NCI-H2029 treated with DMSO at 0.1 percent for 48 hours (cell line): ENCODE measurements around the gene GMDS.
"Not testable (repeated sequence)": the region's sequence is repeated elsewhere in the genome, so short reads cannot be mapped to it uniquely, and the experiment has no call there.

ENCODE experiments used
- DNase-seq: peaks from one replicate; lab custom pipeline; 2025; lab: John Stamatoyannopoulos, UW

GMDS gene

DNA sequence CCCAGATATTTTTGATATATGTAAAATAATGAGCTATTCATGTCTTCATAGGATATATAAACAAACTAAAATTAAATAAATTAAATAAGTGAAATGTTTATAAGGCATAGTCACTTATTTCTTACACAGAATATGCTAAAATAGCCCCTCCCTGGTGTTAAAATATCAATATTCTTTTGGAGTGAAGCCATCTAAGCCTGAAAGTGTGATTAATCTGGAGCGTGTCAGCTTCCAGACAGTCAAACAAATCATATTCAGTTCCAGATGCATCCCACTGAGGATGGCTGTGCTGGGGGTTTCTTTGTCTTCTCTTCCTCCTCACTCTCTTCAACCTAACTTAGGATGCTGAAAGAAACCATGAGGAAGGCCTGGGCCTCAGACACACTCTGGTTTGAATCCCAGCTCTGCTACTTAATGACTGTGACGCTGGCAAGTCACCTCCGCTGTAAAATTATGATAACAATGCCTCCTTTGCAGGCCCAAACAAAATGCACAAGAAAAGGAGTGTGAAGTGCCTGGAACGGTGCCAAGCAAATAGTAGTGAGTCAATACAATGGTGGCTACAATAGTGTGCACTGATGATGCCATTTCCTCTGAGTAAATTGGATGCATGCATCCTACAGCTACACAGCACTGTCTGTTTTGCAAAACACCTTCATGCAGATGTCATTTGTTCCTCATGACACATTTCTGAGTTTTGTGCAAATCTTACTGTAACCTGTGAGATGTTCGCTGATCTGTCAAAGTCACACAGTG is 474.3 kb downstream of the GMDS start:
- peak; percentile 96 for DNase-seq

DNA sequence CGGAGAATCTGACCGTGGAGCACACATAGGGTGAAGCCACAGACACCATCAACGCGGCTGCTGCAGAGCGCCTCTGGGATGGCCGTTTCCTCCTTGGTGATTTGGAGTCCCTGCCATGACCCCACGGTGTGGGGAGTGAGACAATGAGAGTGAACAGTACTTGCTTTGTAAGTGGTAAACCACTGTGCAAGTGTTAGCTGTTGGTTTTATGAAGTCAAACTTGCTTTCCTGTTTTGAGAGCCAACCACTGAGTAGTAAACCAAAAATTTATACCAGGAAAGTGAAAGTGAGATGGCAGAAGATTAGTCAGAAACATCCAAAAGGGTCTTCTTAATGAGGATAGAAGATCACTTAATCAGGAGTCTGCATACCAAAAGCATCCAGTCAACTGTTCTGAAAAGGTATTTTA is 475.0 kb downstream of the GMDS start:
- no peak for DNase-seq

DNA sequence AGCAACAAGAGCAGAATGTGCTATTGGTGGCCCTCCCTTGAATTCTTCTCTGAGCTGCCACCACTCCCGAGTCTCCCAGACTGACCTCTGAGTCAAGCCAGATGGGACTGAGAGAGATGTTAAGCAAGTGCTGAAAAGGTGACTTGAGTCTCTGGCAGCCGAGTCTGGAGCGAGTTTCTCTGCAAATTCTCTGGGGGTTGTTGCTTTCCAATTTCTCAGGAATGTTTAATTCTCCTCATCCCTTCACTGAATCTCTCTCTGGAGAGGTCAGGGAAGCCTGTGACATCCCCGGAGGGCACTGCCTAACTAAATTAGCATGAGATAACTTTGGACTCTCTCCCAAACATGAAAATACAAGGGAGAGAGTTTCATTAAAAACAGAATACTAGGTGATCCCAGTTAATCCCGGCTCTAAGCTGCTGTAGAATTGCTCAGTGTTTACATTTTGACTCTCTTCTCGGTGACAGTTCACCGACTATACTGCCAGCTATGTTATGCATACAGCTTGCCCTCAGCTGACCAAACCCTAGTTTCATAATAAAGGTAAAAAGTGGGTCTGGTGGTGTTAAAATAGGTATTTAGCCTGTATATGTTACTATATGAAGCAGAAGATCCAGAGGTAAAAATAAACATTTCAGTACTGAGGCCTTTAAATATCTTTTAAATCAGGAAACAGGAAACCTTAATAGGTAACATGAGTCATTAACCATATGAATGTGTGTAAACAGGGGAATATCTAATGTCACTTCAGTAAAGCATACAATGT is 477.7 kb downstream of the GMDS start:
- DNase-seq, result peak; percentile 28

DNA sequence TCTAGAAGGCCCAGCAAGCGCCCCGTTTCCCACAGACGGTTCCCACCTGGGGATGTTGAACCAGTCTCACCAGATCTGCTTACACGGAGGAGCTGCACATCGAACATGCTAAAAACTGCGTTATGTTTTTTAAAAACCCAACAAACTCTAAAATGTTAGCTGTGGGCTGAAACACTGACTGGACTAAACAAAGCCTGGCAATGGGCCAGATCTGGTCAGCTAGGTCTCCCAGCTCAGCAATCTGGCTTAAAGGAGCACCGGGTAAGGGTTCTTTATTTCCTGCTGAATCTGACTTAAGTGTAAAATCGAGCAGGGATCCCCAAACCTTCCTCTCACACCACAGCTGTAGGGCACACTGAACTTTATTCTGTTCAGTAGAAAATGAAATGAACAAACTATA is 478.8 kb downstream of the GMDS start:
- DNase-seq, result peak; percentile 41

DNA sequence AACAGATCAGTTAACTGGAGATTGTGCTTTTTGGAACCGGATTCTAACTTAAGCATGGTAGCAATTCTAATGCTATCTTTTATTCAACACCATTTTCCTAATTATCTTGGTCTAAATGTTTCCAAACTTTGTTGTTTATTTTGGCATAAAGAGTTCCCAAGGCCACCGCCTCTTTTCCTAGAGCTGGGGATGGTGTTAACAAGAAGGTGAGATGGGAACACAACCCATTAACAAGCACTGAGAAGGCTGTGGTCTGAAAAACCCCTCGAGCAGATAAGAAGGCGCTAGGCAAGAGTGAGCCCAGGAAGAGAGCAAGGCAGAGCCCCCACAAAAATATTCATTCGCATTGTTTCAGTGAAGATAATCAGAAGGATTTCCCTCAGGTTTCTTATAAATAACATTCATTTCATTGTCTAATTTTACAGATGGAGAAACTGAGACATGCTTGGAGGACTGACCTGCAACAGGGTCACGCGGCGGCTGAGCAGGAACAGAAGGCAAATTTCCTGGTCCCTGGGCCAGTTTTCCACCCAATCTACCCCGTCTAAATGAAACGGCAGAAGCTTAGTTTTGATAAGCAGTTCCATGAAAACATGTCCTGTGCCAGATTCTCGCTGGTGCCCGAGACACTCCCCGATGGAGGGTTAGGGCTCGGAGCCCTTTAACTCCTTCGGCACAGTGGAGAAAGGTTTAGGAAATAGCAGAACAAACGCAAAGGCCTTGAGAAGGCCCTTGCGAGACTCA is 480.1 kb downstream of the GMDS start:
- DNase-seq, result no peak

DNA sequence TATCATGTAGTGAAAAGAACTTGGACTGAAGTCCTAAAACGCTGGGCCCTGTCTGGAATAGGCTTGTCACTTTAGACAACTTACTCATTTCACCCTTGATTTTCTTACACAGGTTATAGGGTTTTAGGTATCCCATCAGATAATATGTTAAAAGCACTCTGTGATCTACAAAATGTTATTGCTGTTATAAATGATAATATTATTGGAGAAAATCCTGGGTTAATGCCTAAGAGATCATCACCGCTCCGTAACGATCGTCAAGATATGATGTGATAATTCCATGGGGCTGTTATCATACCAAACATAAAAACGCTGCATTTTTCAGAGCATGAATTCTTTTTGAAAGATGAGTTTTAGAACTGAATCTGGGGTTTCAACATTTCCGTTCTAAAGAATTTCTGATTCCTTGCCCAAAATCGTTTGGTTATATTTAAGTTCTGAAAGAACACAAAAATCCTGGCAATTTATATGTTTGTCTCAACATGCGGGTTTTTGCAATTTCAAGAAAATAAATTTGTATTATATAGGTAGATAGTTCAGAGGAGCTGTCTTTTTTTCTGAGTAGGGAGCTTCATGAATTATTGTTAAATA is 480.9 kb downstream of the GMDS start:
- DNase-seq, result no peak

DNA sequence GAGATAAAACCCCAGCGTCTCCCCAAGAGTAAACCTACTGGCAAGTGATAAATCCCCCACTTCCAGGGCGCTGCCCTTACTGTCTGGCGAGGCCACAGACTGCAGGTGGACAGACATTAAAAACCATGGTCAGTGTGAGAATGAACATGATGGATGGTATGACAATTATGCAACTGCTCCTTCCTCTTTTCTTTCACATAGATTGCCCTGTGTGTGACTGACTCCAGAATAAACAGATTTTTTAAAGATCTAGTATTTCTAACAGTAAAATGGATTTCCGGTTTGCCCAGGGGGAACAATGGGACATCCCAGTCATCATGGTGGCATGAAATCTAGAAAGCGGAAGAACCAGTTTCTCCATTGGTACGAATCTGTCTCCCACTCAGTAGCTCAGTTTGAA is 482.0 kb downstream of the GMDS start:
- DNase-seq, result no peak

DNA sequence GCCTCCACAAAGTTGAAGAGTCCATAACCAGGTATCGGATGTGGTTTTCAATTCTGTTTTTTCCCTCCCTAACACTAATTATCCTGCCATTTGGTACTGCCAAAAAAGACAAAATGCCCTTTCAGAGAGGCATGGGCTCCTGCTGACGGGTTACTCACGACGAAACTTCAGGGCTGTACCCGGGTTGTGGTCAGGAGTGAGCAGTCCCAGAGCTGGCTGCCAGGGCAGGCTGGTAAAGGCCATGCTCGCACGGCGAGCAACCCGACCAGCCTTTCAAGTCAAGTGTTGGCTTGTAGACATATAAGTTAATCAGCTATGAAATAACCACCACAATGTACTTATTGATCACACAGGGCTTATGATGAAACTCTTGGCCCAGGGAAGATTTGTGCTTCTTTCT is 483.2 kb downstream of the GMDS start:
- DNase-seq, result no peak

DNA sequence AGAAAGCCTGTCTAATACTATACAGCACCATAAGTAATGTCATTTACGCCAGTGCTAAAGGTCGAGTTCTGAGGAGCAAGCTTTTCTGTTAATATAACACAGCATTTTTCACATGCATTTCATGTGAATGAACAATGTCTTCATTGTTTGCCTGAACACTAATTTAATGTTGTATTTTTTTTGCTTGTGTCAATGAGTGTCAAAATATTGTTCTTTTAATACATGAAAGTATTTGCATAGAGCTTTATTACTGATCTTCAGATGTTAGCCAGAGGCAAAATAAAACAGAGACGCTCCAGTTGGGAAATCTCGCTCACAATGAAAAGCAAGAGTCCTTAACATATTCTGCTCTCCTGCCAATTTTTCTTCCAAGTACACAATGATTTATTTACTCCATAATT is 483.9 kb downstream of the GMDS start:
- peak; percentile 91 for DNase-seq

DNA sequence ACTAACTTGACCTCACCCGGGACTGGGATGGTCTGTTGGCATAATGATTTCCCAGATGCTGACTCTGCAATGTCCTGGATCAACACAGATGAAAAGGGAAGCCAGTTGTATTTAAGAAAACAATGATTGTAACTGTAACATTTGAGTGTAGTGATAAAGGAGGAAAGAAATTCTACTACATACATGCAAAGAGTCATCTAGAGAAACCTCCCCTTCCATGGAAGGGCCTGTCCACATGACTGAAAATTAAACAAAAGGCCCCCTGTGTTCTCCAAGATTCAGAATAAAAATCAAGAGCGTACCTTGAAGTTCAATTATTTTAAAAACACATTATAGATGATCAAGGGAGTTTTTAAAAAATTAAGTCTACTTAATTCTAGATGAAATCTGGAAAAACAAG is 484.5 kb downstream of the GMDS start:
- DNase-seq, result no peak

DNA sequence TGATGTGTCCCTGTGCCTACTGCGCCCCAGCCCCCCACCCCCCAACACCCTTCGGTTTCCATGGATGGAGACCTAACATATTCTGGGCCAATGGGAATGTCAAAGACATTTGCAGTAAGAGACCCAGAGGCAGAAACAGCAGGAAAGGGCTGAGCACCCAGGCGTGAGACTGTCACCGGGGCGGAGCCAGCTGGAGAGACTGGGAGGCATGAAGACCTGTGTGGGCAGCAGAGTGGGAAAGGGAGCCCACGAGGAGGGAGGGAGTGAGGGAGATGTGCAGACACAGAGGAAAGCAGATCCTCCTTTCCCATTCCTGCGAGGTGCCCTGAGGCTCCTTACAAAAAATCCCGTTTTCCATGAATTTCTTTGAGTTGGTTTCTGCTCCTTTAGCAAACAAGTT is 485.5 kb downstream of the GMDS start:
- no peak for DNase-seq

DNA sequence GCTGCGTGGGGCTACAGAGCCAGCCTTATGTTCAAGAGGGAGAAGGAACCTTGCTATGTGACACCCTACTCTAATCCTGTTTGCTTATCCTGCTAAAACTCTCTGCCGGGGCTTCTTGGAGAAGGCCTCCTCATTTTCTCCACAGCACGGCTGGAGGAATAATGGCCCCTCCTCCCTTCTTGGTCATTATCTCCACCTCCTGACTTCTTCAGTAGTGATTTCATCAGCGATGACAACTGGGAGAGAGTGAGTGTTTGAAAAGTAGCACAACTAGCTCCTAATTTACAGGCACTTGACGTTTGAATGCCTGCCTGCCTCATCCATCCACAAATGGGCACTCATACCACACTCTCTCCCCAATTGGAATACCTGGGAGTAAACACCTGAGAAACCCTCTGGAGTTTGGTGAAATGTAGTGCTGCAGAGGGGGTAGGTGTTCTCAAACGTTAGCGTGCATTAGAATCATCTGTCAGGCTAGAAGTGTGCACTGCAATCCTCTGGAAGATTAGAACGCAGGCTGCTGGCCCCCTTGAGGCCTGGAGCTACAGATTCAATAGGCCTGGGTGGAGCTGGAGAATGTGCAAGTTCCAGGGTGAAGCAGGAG is 487.2 kb downstream of the GMDS start:
- DNase-seq, result peak; percentile 90

DNA sequence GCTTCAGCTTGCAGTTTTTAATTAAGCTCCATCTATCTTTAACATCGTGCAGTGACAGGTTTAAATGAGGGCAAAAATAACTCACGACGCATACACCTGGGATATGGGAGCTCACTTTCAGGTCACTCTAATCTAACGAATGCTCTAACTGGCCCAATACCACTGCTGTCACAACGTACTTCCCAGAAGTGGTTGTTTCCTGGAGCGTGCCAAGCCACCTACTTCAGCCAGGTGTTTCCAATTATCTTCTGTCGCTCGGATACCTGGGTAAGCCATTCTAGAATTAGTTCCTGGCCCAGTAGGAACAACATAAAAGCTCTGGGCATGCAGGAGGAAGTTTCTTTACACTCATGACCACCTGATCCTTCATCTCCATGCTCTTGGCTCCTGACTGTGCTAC is 488.3 kb downstream of the GMDS start:
- peak; percentile 99 for DNase-seq

DNA sequence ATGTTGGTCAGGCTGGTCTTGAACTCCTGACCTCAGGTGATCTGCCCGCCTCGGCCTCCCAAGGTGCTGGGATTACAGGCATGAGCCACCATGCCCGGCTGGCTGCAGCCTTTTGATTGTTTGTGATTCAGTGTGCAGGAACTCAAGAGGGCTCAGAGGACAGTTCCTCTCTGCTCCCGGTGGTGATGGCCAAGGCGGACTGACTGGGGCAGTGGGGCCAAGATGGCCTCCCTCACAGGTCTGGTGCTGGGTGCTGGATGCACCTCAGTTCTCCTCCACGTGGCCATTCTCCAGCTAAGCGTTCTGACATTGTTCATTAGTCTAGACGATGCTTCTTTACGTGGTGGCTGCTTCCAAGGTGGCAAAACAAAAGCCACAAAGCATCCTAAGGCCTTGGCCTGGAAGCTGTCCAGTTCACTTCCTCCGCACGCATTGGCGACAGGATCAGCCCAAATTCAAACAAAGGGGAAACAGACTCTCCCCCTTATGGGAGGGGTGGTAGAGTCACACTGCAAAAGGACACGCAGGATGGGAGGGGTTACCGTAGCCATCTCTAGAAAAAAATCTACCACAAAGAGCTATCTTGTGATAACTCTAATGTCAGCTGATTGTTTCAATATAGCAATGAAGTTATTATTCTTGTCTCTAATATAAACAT is 488.8 kb downstream of the GMDS start:
- DNase-seq, result peak; percentile 98

DNA sequence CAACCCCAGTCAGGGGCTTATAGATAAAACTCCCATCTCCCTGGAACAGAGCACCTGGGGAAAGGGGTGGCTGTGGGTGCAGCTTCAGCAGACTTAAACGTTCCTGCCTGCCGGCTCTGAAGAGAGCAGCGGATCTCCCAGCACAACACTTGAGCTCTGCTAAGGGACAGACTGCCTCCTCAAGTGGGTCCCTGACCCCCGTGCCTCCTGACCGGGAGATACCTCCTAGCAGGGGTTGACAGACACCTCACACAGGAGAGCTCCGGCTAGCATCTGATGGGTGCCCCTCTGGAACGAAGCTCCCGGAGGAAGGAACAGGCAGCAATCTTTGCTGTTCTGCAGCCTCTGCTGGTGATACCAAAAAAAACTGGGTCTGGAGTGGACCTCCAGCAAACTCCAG is 494.3 kb downstream of the GMDS start:
- not testable (repeated sequence) for DNase-seq

DNA sequence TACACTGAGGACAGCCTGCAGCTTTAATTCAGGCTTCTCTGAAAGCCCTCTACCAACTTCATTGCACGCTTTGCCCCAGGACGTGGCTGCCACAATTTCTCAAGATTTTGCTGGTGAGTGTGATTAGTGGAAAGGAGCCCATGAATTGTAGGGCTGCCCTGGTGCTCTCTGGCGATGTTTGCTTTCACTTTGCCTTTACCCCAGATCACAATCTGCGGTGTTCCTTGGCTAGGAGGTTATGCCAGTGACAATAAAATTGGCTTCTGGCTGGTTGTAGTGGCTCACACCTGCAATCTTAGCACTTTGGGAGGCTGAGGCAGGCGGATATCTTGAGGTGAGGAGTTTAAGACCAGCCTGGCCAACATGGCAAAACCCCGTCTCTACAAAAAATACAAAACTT is 496.4 kb downstream of the GMDS start:
- DNase-seq, result no peak

DNA sequence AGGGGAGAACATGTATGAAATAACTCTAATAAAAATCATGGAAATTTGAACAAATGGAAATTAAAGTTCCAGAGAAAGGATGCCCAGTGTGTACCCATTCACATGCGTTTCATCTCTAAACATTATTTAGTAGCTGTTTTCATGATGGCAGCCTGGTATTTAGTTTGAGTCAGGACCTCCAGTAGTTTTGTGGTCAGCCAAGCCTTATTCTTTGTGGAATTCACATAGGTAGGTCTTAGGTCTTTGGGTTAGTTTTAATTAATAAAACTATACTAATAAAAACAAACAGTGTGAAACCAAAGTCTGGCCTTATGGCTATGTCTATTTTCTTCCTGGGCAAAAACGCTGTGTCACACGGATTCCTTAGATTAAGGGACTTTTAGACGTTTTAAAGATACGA is 497.9 kb downstream of the GMDS start:
- no peak for DNase-seq

DNA sequence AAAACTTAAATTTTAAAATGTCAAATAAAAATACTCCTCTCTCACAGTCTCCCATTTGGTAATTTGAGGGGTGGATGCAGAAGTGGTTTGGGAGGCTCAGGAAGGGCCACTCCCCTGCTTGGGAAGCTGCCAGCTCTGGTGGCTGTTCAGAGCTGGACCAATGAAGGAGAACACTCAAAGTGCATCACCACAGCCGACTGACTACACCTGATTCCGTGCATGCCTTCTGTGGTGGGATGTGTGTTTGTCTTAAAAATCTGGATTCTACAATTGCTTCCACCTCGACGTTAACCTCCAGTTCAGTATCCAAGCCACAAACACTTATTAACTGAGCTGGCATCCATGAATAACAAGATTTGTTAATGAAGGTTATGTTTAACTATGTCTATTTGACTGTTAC is 498.4 kb downstream of the GMDS start:
- DNase-seq, result no peak

DNA sequence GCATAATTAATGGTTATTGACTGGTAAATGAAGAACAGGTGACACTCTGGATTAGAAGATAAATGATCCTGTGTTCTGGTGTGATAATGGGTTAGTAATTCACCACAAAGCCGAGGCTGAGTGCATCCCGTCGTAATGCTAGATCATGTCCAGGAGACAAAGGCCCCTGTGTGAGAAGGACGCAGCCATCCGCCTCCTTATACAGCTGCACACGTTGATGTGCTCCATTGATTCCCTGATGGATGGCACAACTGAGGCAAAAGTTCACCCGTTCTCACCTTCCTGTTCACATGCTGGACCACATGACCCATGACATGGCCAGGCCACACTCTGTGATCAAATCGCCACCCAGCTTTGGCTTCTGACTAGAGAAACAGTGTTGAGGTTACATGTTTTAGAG is 499.6 kb downstream of the GMDS start:
- DNase-seq, result no peak

DNA sequence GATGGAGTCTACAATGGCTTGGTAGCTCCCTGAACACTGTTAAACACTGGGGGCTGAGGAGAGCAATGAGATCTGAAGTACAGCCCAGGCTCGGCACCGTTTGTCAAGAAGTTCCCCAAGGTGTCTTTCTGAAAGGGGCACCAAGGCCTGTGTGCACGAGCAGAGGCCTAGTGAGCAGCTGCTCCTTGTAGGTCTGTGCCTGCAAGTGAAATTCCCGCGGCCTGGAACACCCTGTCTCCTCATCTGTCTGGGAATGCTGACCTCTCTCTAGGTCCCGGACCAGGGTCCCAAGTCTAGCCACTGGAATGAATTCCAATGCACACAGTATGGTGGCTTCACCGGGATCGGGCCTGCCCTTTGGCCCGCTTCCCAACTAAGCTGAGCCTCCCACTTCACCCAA is 500.9 kb downstream of the GMDS start:
- DNase-seq, result no peak

DNA sequence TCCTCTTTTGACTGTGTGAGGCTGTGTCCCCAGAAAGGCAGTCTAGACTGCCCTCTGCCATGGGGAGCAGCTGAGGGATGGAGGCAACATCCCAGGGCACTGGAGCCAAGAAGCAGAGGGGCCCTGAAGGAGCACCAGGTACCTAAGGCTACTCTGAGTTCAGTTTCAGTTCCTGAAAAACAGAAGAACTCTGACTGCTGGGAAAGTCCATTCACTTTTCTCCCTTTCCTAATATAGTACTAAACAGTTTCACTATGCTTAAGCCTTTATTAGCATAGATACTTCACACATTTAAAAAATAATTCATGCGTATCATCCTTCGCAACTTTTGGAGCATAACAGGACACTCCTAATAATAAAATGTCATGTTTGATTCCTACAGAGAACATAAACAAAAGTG is 505.7 kb downstream of the GMDS start:
- DNase-seq, result no peak

DNA sequence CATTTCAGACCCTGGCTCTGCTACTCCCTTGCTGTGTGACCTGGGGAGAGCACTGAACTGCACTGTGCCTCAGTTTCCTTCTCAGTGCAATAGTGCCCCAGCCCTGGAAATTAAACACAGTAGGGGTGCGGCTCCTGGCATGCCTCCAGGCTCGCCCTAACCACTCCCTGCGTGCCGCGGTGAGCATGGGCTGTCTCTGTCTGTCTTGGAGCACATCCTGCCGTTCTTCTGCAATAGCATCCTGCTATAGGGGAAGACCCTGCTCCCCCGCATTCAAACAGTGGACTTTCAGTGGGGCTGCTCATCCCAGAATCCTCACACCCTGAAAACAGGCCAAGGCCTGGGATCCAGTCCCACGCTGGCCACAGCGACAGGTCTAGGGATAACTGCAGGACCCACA is 506.2 kb downstream of the GMDS start:
- DNase-seq, result no peak
